ENCODE results near the gene KCNJ15.

- TF ChIP-seq USF2 (IDR thresholded peaks at IDR 0.05; ENCODE audit: low read length) (no peak), SIN3A (conservative IDR thresholded peaks at IDR 0.05 in 1 of 2, IDR thresholded peaks at IDR 0.05 in 1 of 2; ENCODE audit: low read depth in 1 of 2, low read length in 2 of 2) (no peak), RFX5 (IDR thresholded peaks at IDR 0.05; ENCODE audit: borderline replicate concordance, low read depth, low read length) (no peak), CREB1 (IDR thresholded peaks at IDR 0.05) (no peak)
- TF ChIP-seq, protein P1, sequence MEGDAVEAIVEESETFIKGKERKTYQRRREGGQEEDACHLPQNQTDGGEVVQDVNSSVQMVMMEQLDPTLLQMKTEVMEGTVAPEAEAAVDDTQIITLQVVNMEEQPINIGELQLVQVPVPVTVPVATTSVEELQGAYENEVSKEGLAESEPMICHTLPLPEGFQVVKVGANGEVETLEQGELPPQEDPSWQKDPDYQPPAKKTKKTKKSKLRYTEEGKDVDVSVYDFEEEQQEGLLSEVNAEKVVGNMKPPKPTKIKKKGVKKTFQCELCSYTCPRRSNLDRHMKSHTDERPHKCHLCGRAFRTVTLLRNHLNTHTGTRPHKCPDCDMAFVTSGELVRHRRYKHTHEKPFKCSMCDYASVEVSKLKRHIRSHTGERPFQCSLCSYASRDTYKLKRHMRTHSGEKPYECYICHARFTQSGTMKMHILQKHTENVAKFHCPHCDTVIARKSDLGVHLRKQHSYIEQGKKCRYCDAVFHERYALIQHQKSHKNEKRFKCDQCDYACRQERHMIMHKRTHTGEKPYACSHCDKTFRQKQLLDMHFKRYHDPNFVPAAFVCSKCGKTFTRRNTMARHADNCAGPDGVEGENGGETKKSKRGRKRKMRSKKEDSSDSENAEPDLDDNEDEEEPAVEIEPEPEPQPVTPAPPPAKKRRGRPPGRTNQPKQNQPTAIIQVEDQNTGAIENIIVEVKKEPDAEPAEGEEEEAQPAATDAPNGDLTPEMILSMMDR (IDR thresholded peaks at IDR 0.05; ENCODE audit: control extremely low read depth in 1 of 3, insufficient read depth in 1 of 3, low read depth in 1 of 3, low read length in 3 of 3): no peak
- TF ChIP-seq, protein P2, sequence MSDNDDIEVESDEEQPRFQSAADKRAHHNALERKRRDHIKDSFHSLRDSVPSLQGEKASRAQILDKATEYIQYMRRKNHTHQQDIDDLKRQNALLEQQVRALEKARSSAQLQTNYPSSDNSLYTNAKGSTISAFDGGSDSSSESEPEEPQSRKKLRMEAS (IDR thresholded peaks at IDR 0.05): no peak
Measured at GRCh38 chr21:38280454-38280853, 23.7 kb downstream of the KCNJ15 start.

All from H1 (cell line).